Endothelial cell of umbilical vein (primary cell): ENCODE data around the gene TMED8. TPM values are rescaled to one million over a fixed set of nuclear protein-coding genes. Genes with fewer than 3 reads are reported as not detected.

Source experiments
- BruUV-seq: library from RNA; stranded (reverse); fragments of 400-500 nt; replicated peaks from 2 replicates; lab custom pipeline; 2021; lab: Mats Ljungman, UMichigan
- CTCF ChIA-PET: fragments of 300-600, 350-600 bp; sonication (Branson Sonifier 250); formaldehyde crosslinking; loops from one replicate; lab custom pipeline; 2021; ENCODE audit warnings: antibody characterized with exemption, inconsistent platforms; lab: Charles Lee
- POLR2A ChIA-PET: fragments of 300-600, 350-600 bp; sonication (Branson Sonifier 250); formaldehyde crosslinking; loops from one replicate; lab custom pipeline; 2021; ENCODE audit warnings: antibody characterized with exemption, inconsistent platforms; lab: Charles Lee
- DNase-seq: peaks from one replicate; pipeline ENCODE4 v3.0.0-alpha.2; 2011; ENCODE audit warnings: low read depth, low spot score
- FAIRE-seq: peaks from 2 replicates; lab custom pipeline; 2011; peaks lifted over from hg19 to GRCh38; lab: Jason Lieb, UNC
- H2AFZ ChIP-seq: 2 replicates; pipeline ENCODE4 v1.6.0; 2012; ENCODE audit warnings: low read depth, low read length, control low read depth, inconsistent platforms
- H3K27ac ChIP-seq: 2 replicates; pipeline ENCODE4 v1.5.1; 2011; ENCODE audit warnings: low read depth, mild to moderate bottlenecking, control low read depth, low read length, moderate library complexity; ENCODE audit not compliant: insufficient read depth
- H3K27me3 ChIP-seq, 2 experiments: 2 replicates each; pipeline versions ENCODE4 v1.6.0 to v1.6.1; 2011; ENCODE audit warnings: low read length in 2 of 2, mixed read lengths in 1 of 2; ENCODE audit not compliant: control insufficient read depth in 2 of 2, insufficient read depth in 2 of 2
- H3K36me3 ChIP-seq, 2 experiments: 2 replicates in 1 of 2; 3 replicates in 1 of 2; pipeline ENCODE4 v1.5.1; 2011; ENCODE audit warnings: low read length in 2 of 2, mild to moderate bottlenecking in 1 of 2, moderate library complexity in 1 of 2; ENCODE audit not compliant: control insufficient read depth in 2 of 2, insufficient read depth in 2 of 2; ENCODE audit errors: extremely low read depth in 1 of 2
- H3K4me1 ChIP-seq: 3 replicates; pipeline ENCODE4 v1.5.1; 2011; ENCODE audit warnings: mild to moderate bottlenecking, low read length; ENCODE audit not compliant: control insufficient read depth, insufficient read depth; ENCODE audit errors: extremely low read depth
- H3K4me2 ChIP-seq: 2 replicates; pipeline ENCODE4 v1.6.1; 2011; ENCODE audit warnings: low read length, control low read depth, mixed read lengths; ENCODE audit not compliant: insufficient read depth
- H3K4me3 ChIP-seq, 3 experiments: fragments of 200-600 bp in 1 of 3; sonication (generic), shearing (Covaris generic) in 1 of 3; replicated peaks in 1 of 3; 2 replicates each; pipeline ENCODE4 v1.5.1; 2011 to 2016; ENCODE audit warnings: control low read depth in 3 of 3, low read length in 3 of 3, mild to moderate bottlenecking in 2 of 3, inconsistent platforms in 1 of 3, low read depth in 1 of 3, moderate library complexity in 1 of 3; ENCODE audit not compliant: insufficient read depth in 1 of 3
- H3K79me2 ChIP-seq: 2 replicates; pipeline ENCODE4 v1.6.0; 2012; ENCODE audit warnings: low read length, inconsistent platforms; ENCODE audit not compliant: control insufficient read depth, insufficient read depth
- H3K9ac ChIP-seq: replicated peaks from 2 replicates; pipeline ENCODE3; 2011; ENCODE audit warnings: low read length, control low read depth; ENCODE audit not compliant: insufficient read depth; ENCODE audit errors: extremely low read depth
- H3K9me1 ChIP-seq: replicated peaks from 3 replicates; pipeline ENCODE4 v1.6.0; 2011; ENCODE audit warnings: mild to moderate bottlenecking, low read length; ENCODE audit not compliant: control insufficient read depth, insufficient read depth; ENCODE audit errors: extremely low read depth
- H3K9me3 ChIP-seq: replicated peaks from 2 replicates; pipeline ENCODE4 v1.5.1; 2012; ENCODE audit warnings: low read length, inconsistent platforms; ENCODE audit not compliant: control insufficient read depth, insufficient read depth
- H4K20me1 ChIP-seq: replicated peaks from 2 replicates; pipeline ENCODE3; 2011; ENCODE audit warnings: mild to moderate bottlenecking, low read length; ENCODE audit not compliant: control insufficient read depth, insufficient read depth; ENCODE audit errors: extremely low read depth
- CTCF ChIP-seq, 2 donors: IDR thresholded peaks; 1 replicate in 1 of 2; 2 replicates in 1 of 2; pipeline ENCODE4 v1.5.1; 2011; ENCODE audit warnings: low read length in 2 of 2, mild to moderate bottlenecking in 2 of 2, moderate library complexity in 2 of 2, control low read depth in 1 of 2, inconsistent platforms in 1 of 2, low read depth in 1 of 2; ENCODE audit not compliant: insufficient read depth in 1 of 2; ENCODE audit errors: extremely low read depth in 1 of 2
- FOS ChIP-seq: IDR thresholded peaks from 2 replicates; pipeline ENCODE4 v1.6.1; 2011; ENCODE audit warnings: mild to moderate bottlenecking, low read length, moderate library complexity, borderline replicate concordance; ENCODE audit not compliant: insufficient read depth
- JUN ChIP-seq: IDR thresholded peaks from 2 replicates; pipeline ENCODE4 v1.6.1; 2011; ENCODE audit warnings: borderline replicate concordance, low read depth; ENCODE audit not compliant: insufficient read length, insufficient read depth
- MAX ChIP-seq: IDR thresholded peaks from 2 replicates; pipeline ENCODE4 v1.6.1; 2011; ENCODE audit not compliant: insufficient read depth, insufficient read length
- POLR2A ChIP-seq: IDR thresholded peaks from 2 replicates; pipeline ENCODE4 v1.6.1; 2012; ENCODE audit warnings: low read depth, mild to moderate bottlenecking, control low read depth, low read length
- POLR2AphosphoS5 ChIP-seq: IDR thresholded peaks from 2 replicates; pipeline ENCODE4 v1.6.1; 2012; ENCODE audit warnings: low read depth, mild to moderate bottlenecking, control low read depth, low read length, moderate library complexity; ENCODE audit not compliant: insufficient read depth
- dilution Hi-C: fragments of 300-500 bp; cut with MboI; formaldehyde crosslinking; loops from one replicate; pipeline ENCODE4 v1.15.0; 2019; ENCODE audit warnings: low sequenced_read_pairs; ENCODE audit not compliant: extremely low pct_ligation_motif_present
- intact Hi-C: fragments of 100-400 bp; cut with micrococcal nuclease; formaldehyde crosslinking; loops from one replicate; pipeline ENCODE4 v1.10.0; 2022
- polyA plus RNA-seq, 4 experiments: library from polyadenylated mRNA; depleted of rRNA in 3 of 4; stranded (reverse) in 3 of 4; unstranded in 1 of 4; fragments of >200 nt; gene quantifications; 2 replicates each; pipeline versions ENCODE4 v1.2.1 to v1.2.3, GENCODE V29; 2011 to 2012; ENCODE audit warnings: missing spikeins in 1 of 4
- total RNA-seq: library from RNA; stranded (reverse); gene quantifications from 2 replicates; pipeline ENCODE4 v1.2.3, GENCODE V29; 2021

Gene TMED8
- total and polyA plus RNA-seq, 2 donors (not counting 3 experiments of a cell fraction or from before 2014, with no cell fraction given), result 5.2 to 12.6 TPM

- TF ChIP-seq CTCF (IDR thresholded peaks at IDR 0.05; ENCODE audit: extremely low read depth in 1 of 2, insufficient read depth in 1 of 2, low read depth in 1 of 2, low read length in 2 of 2) (no peak), POLR2AphosphoS5 (no peak), MAX (no peak), POLR2A (no peak), FOS (no peak), JUN (no peak)
- no peak overlapping the region for H3K4me2 ChIP-seq
- no peaks in the 10 kb centered on the region for H4K20me1 ChIP-seq
- intact Hi-C loops (no loop called here), dilution Hi-C loops (no loop called here)
- no peak overlapping the region for H3K4me3 ChIP-seq
- ChIA-PET CTCF (interaction anchor here (6.0 kb wide), 1 partner anchor 9 kb away, joined by 515 read pairs; no protein-coding TSS in a partner anchor), POLR2A (no interaction called here)
- H3K27ac ChIP-seq, result no peak overlapping the region
- no peaks in the 10 kb centered on the region for H3K4me1 ChIP-seq
- FAIRE-seq, result no peak
- H3K9ac ChIP-seq, result no peak overlapping the region
- H3K27me3 ChIP-seq, result no peaks in the 10 kb centered on the region
- DNase-seq, result no peak
- peaks cover 6% of the 10 kb centered on the region for H3K79me2 ChIP-seq
- H3K36me3 ChIP-seq, result no peaks in the 10 kb centered on the region
- BruUV-seq, result no TSS peak
- H3K9me3 ChIP-seq, result no peaks in the 10 kb centered on the region
- no peaks in the 10 kb centered on the region for H3K9me1 ChIP-seq
- no peak overlapping the region for H2AFZ ChIP-seq
These were observed 65.7 kb downstream of the TMED8 start for GRCh38 chr14:77311217-77311616.
